ENCODE measurements around the gene NDUFAF5.
A peak's percentile ranks its signal among the peaks of the same experiment; 100 is the strongest.

Gene NDUFAF5

DNA sequence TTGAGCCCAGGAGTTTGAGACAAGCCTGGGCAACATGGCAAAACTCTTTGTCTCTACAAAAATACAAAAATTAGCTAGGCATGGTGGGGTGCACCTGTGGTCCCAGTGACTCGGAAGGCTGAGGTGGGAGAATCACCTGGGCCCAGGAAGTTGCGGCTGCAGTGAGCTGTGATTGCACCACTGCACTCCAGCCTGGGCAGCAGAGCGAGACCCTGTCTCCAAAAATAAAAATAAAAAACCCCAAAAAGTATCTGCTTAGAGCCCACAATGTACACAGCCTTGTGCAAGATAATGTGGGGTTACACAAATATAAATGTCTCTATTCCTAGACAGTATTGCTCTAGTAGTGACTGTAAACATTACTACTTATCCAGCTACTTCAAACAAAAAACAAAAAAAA lies 6.0 kb upstream of the NDUFAF5 start:
- no peak for DNase-seq (ENCODE audit: low spot score)

GRCh38 chr20:13783528-13783927 lies 1.3 kb upstream of the NDUFAF5 start:
- no peak for DNase-seq (ENCODE audit: low spot score)

DNA sequence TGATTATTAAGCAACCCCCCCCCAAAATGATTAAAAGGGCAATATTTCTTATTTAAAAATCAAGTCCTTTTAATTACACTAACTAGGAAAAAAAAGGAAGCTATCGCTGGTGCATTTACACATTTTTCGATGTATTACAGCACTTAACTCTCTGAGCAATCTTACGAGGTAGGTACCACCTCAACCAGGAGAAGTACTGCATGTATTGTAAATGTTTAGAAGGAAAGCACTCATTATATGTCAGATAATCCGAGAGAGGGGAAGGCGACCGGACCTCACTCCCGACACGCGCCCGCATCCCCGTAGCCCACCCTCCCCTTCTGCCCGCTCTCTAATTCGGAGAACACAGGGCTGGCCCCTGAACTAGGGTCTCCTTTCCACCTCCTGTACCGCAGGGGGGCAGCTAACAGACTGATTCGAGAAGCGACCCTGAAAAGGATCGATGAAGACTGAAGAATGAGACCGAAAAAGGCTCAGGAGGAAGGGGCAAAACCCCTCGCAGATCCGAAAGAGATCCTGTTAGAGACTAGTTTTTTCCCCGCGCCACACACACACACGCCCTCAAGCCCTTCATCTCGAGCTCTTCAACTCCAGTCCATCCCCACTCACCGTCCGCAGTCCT lies 446 bp upstream of the NDUFAF5 start:
- DNase-seq (ENCODE audit: low spot score) = no peak

DNA sequence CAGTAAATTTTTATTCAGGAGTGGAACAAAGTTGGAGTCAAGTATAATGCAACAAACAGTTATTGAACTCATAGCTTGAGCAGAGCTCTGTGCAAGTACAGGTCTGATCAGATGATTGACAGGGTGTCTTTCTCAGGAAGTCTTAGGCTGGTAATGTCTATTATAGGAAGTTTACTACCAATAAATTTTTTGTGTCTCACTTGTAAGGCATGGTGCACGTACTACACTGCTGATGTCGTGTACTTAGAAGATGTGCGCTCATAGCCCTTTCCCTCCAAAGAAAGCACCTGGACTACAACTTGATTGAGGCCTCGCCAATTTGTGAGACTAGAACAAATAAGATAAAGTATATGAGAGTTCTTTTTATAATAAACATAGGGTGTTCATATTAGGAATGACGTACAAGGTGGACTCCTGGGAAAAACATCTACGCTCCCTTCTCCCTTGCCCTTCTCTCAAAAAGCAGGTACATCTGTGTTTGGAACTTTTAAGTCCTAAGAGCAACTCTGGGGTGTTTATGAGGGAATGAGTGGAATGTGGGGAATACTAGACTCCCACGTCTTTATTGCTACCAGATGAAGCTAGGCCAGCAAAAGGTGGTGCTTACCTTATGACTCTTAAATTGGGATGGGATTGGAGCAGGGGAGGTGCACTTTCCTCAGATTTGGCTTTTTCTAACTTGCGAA lies 1.5 kb downstream of the NDUFAF5 start:
- no peak for DNase-seq (ENCODE audit: low spot score)

- DNase-seq (ENCODE audit: low spot score) = peak; percentile 46
Measured at GRCh38 chr20:13788167-13788834, 3.5 kb downstream of the NDUFAF5 start.

GRCh38 chr20:13790708-13791107 lies 5.9 kb downstream of the NDUFAF5 start:
- no peak for DNase-seq (ENCODE audit: low spot score)

DNA sequence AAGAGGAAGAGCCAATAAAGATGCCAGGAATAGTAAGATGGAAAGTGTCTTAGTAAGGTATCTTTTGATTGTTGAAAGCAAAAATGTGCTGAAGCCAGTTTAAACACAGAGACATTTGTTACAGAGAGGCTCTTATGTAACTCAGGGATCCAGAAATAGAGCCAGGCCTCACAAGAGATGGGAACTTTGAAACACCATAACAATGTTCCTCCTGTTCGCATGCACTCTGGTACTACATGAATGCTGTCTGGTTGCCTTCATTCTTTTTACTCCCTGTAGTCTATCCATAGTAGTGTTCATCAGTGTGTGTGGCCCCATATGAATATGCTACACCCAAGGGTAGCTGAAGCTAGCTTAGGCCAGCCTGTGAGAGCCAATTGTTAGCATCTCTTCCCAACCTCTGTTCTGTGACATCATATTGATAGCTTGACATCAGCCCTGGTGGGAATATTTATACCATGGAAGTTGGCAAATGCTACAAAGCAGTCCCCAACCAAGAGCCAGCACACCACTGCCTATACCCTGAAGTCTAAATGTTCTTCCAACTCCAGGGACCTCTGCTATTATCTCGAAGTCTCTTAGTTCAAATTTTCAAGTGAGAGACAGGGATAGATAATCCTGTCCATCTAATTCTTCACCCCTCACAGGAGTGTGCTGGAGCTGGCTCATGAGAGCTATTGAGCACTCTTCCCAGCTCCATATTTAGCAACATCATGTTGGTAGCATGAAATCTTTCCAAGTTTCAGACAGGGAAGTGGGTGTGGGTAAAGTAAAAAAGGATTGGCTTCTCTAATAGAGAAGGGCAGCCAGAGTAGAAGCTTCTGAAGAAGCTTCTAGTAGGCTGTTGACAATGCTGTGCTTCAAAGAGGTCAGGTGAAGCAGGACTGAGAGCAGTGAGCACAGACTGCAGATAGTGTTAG lies 7.0 kb downstream of the NDUFAF5 start:
- DNase-seq (ENCODE audit: low spot score) = no peak

- no peak for DNase-seq (ENCODE audit: low spot score)
Measured at GRCh38 chr20:13793001-13793400, 8.2 kb downstream of the NDUFAF5 start.

DNA sequence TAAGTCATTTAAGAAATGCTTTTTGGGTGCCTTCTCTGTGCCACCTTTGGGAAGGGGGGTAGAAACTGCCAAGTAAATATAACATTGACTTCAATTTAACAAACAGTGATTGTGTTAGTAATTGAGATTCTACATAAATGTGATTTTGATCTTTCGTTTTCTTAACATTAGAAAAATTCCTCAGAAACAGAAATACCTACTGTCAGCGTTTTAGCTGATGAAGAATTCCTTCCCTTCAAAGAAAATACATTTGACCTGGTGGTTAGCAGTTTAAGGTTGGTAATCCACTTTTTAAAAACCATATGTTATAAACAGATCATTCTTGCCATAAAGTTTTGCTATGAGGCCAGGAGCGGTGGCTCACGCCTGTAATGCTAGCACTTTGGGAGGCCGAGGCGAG lies 9.8 kb downstream of the NDUFAF5 start:
- DNase-seq (ENCODE audit: low spot score) = no peak

DNA sequence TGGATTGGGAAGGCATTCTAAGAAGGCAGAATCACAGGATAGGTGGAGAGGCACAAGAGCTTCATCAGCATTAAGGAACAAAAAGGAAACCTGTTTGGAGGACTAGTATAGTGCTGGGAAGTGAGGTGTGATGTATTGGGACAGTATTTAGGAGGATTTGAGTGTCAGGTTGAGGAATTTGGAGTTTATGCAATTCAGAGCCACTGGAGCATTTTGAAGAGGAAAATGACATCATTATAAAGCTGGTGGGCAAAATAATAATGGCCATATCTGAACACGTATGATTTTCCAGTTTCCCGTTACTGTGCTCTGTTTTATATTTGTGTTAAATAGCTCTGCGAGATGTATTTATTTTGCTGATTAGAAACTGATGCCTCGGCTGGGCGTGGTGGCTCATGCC lies 14.2 kb downstream of the NDUFAF5 start:
- no peak for DNase-seq (ENCODE audit: low spot score)

DNA sequence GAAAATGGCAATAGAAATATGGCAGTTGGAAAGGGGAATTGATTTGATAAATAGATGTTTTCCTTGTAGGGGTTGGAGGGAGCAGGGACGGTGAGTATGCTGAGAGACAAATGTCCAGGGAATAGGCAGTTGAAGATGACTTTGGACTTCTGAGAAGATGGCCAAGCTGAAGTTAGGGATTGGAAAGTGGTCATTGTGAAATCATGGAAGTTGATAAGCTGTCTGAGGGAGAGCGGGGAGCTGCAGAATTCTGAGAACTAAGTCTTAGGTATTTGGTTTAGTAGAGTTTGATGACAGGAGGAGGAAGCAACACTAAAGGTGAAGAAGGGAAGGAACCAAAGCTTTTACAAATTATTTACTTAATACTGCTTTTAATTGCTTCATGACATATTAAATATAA lies 15.1 kb downstream of the NDUFAF5 start:
- no peak for DNase-seq (ENCODE audit: low spot score)

DNA sequence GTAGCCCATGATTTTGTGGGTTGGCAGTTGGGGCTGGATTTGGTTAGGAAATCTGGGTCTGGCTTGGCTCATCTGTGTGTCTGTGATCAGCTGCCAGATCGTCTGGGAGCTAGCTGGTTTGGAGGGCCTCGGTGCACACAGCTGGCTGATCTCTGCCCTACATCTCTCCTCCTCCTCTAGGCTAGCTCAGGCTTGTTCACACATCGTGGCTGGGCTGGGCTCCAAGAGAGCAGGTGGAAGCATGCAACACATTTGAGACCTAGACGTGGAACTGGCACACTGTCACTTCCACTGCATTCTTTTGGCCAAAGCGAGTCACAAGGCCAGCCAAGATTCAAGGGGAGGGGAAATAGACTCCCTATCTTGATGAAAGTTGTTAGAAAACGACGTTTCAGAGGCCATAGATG lies 15.9 kb downstream of the NDUFAF5 start:
- DNase-seq (ENCODE audit: low spot score) = no peak

GRCh38 chr20:13809373-13809772 lies 24.5 kb downstream of the NDUFAF5 start:
- DNase-seq (ENCODE audit: low spot score) = no peak

DNA sequence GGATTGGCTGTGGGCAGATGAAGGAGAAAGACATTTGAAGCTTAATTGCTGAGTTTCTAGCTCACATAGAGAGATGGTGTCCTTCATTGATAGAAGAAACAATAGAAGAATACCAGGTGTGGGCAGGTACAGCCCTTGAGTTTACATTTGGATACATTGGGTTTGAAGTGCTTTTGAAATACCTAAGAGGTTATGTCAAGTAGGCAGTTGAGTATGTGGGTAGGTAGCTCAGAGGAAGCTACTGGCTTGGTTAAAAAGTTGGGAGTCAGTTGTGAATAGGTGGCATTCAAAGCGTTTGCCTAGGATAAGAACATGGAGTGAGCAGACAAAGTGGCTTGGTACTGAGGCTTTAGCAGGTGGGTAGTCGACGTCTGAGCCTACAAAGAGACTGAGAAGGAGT lies 25.0 kb downstream of the NDUFAF5 start:
- DNase-seq (ENCODE audit: low spot score) = no peak

GRCh38 chr20:13810446-13810845 lies 25.6 kb downstream of the NDUFAF5 start:
- DNase-seq (ENCODE audit: low spot score) = no peak

DNA sequence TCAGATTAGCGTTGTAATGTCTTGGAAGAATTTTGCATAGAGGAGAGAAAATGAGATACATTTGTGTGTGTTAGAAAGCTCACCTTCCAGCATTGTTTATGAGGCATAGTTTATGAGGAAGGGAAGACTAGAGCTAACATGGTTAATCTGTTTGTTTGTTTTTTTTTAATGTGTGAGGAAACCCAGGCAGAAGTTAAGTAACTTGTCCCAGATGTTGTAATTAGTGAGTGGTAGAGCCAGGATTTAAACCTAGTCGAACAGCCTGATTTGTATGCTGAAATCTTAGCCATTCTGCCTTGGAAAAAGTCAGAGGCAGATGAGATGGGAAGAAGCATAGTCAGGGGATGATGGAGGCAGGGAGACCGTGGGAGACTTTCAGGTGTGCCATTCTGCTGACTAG lies 29.1 kb downstream of the NDUFAF5 start:
- no peak for DNase-seq (ENCODE audit: low spot score)

DNA sequence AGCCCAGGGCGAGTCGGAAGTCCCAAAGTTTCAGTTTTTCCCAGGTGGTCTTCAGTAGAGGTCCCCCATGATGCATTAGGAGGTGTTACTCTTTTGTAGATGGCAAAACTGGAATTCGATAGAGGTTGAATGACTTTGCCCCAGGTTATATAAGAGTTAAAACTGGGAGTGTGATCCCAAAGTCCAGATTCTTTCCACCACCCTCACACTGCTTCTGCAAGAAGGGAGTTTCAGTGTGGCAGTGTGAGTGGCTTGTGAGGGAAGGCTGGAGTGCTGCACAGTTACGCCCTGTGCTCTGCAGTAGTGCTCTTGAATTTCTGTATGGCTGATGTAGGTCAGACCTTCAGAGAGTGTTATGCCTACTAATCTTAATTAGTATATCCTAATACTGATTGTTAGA lies 29.8 kb downstream of the NDUFAF5 start:
- no peak for DNase-seq (ENCODE audit: low spot score)

DNA sequence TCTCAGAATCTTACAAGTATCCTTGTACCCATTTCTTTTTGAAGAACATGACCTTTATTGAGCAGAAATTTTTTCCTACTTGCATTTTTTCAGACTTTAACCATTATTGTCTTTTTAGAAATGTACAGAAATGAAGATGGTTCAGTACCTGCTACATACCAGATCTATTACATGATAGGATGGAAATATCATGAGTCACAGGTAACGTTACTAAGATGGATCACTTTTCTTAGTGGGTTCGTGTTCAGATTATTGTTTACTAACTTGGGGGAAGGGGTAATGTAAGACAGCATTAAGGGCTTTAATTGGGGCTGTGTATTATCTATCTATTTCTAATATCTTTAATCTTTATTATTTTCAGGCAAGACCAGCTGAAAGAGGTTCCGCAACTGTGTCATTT lies 31.9 kb downstream of the NDUFAF5 start:
- no peak for DNase-seq (ENCODE audit: low spot score)

GRCh38 chr20:13817342-13817741 lies 32.5 kb downstream of the NDUFAF5 start:
- DNase-seq (ENCODE audit: low spot score) = no peak

GRCh38 chr20:13819885-13820645 lies 35.2 kb downstream of the NDUFAF5 start:
- no peak for DNase-seq (ENCODE audit: low spot score)

GRCh38 chr20:13821876-13822275 lies 37.0 kb downstream of the NDUFAF5 start:
- DNase-seq (ENCODE audit: low spot score) = no peak

GRCh38 chr20:13822459-13822858 lies 37.6 kb downstream of the NDUFAF5 start:
- no peak for DNase-seq (ENCODE audit: low spot score)

Measured in ecto neural progenitor cell (in vitro differentiated cells).